Measurements from ENCODE around the gene METTL2B. TPM values are rescaled to one million over a fixed set of nuclear protein-coding genes. Genes with fewer than 3 reads are reported as not detected.

The METTL2B gene
- total and polyA plus RNA-seq, 2 of the 13 experiments (the other 11 are each of a cell fraction or from before 2014, with no cell fraction given): 15.5 to 33.1 TPM

- TF ChIP-seq ZNF326 (CRISPR knock-in tag; IDR thresholded peaks at IDR 0.05; ENCODE audit: borderline replicate concordance) (no peak), SETDB1 (CRISPR knock-in tag; IDR thresholded peaks at IDR 0.05; ENCODE audit: borderline replicate concordance) (no peak), YY1 (IDR thresholded peaks at IDR 0.05; ENCODE audit: insufficient read depth, insufficient replicate concordance, low read depth, low read length) (peak; percentile 62), IKZF5 (CRISPR knock-in tag; IDR thresholded peaks at IDR 0.05) (peak; percentile 48; the same call in 1 of the 2 replicates), MATR3 (CRISPR knock-in tag; IDR thresholded peaks at IDR 0.05) (no peak), ISX (CRISPR knock-in tag; conservative IDR thresholded peaks at IDR 0.05) (no peak), ZNF567 (CRISPR knock-in tag; IDR thresholded peaks at IDR 0.05; ENCODE audit: borderline replicate concordance) (0 out of 2 replicates have a peak, but pooled peaks have one; percentile 15), RBM22 (optimal IDR thresholded peaks at IDR 0.05; ENCODE audit: low read length) (no peak), JARID2 (CRISPR knock-in tag; IDR thresholded peaks at IDR 0.05; ENCODE audit: insufficient replicate concordance) (peak; percentile 31), ZIK1 (CRISPR knock-in tag; IDR thresholded peaks at IDR 0.05; ENCODE audit: borderline replicate concordance, low read depth) (peak; percentile 94), ZBTB21 (CRISPR knock-in tag; IDR thresholded peaks at IDR 0.05) (no peak), ZNF678 (CRISPR knock-in tag; IDR thresholded peaks at IDR 0.05) (no peak), ZNF646 (CRISPR knock-in tag; IDR thresholded peaks at IDR 0.05) (no peak), HOXD1 (CRISPR knock-in tag; IDR thresholded peaks at IDR 0.05) (no peak; the same call in 1 of the 2 replicates), CAMTA2 (CRISPR knock-in tag; IDR thresholded peaks at IDR 0.05; ENCODE audit: borderline replicate concordance) (no peak), ZNF749 (CRISPR knock-in tag; IDR thresholded peaks at IDR 0.05; ENCODE audit: borderline replicate concordance) (peak; percentile 80; the same call in 1 of the 2 replicates), JUNB (CRISPR knock-in tag; IDR thresholded peaks at IDR 0.05; ENCODE audit: borderline replicate concordance) (no peak), HMG20B (CRISPR knock-in tag; conservative IDR thresholded peaks at IDR 0.05) (no peak), HHEX (CRISPR knock-in tag; IDR thresholded peaks at IDR 0.05) (no peak), ZNF7 (CRISPR knock-in tag; IDR thresholded peaks at IDR 0.05) (peak; percentile 4; the same call in 1 of the 2 replicates)
- TF ChIP-seq, protein P1, sequence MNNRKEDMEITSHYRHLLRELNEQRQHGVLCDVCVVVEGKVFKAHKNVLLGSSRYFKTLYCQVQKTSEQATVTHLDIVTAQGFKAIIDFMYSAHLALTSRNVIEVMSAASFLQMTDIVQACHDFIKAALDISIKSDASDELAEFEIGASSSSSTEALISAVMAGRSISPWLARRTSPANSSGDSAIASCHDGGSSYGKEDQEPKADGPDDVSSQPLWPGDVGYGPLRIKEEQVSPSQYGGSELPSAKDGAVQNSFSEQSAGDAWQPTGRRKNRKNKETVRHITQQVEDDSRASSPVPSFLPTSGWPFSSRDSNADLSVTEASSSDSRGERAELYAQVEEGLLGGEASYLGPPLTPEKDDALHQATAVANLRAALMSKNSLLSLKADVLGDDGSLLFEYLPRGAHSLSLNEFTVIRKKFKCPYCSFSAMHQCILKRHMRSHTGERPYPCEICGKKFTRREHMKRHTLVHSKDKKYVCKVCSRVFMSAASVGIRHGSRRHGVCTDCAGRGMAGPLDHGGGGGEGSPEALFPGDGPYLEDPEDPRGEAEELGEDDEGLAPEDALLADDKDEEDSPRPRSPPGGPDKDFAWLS (CRISPR knock-in tag; IDR thresholded peaks at IDR 0.05; ENCODE audit: borderline replicate concordance): no peak
Measured at GRCh38 chr7:128455543-128456254, 20.8 kb upstream of the METTL2B start, which contains the start of gene HILPDA (continued).
